Nucleus accumbens (tissue), 56 donors: ENCODE data around the gene LRRC56.

Experiments
- DNase-seq, 56 donors: peaks; one replicate each; lab custom pipeline; 2025; lab: John Stamatoyannopoulos, UW

Gene LRRC56

GRCh38 chr11:537622-538430 lies 499 bp downstream of the LRRC56 start:
- DNase-seq = peak in 1 of 56 donors; percentile 67

GRCh38 chr11:538431-539051 lies 1.2 kb downstream of the LRRC56 start:
- DNase-seq = no peak

- no peak for DNase-seq
Observed at GRCh38 chr11:539971-540481, 2.7 kb downstream of the LRRC56 start.

- no peak for DNase-seq
Observed at GRCh38 chr11:540583-541432, 3.5 kb downstream of the LRRC56 start.

GRCh38 chr11:541433-541885 lies 4.1 kb downstream of the LRRC56 start:
- no peak for DNase-seq

- DNase-seq = no peak
Observed at GRCh38 chr11:544817-545166, 7.5 kb downstream of the LRRC56 start.

- no peak for DNase-seq
Observed at GRCh38 chr11:545171-545570, 7.8 kb downstream of the LRRC56 start.

GRCh38 chr11:548700-549603 lies 11.6 kb downstream of the LRRC56 start:
- no peak for DNase-seq

- DNase-seq = no peak
Observed at GRCh38 chr11:550021-550745, 12.9 kb downstream of the LRRC56 start.

GRCh38 chr11:550746-551085 lies 13.4 kb downstream of the LRRC56 start:
- no peak for DNase-seq

- no peak for DNase-seq
Observed at GRCh38 chr11:551131-551530, 13.8 kb downstream of the LRRC56 start.

- no peak for DNase-seq
Observed at GRCh38 chr11:551596-551995, 14.3 kb downstream of the LRRC56 start.

GRCh38 chr11:553083-553987 lies 16.0 kb downstream of the LRRC56 start:
- DNase-seq = no peak

GRCh38 chr11:553988-554340 lies 16.6 kb downstream of the LRRC56 start:
- no peak for DNase-seq

GRCh38 chr11:554428-555226 lies 17.3 kb downstream of the LRRC56 start:
- peak in 14 of 56 donors; percentile 10 to 66 (median 33) for DNase-seq

- peak in 1 of 56 donors; percentile 63 for DNase-seq
Observed at GRCh38 chr11:555227-555779, 18.0 kb downstream of the LRRC56 start.
